T-helper 1 cell treated with Interleukin-12 subunit alpha and Interleukin-12 subunit beta and Interleukin-4 antibody, amounts not matched to agents 30 μg/mL and 1 μg/mL, for 36 hours (primary cell): ENCODE results near the gene ZNF136.

Experiments
- H3K27ac Mint-ChIP-seq: one replicate; pipeline ENCODE4 v1.8.0; 2021; ENCODE audit warnings: mild to moderate bottlenecking, mixed read lengths
- H3K27me3 Mint-ChIP-seq: one replicate; pipeline ENCODE4 v1.8.0; 2021; ENCODE audit warnings: low read depth, mixed read lengths
- H3K36me3 Mint-ChIP-seq: one replicate; pipeline ENCODE4 v1.8.0; 2021; ENCODE audit warnings: low read depth, mixed read lengths
- H3K4me1 Mint-ChIP-seq: one replicate; pipeline ENCODE4 v1.8.0; 2021; ENCODE audit warnings: low read depth, mixed read lengths
- H3K4me3 Mint-ChIP-seq: one replicate; pipeline ENCODE4 v1.8.0; 2021; ENCODE audit warnings: mild to moderate bottlenecking, moderate library complexity, mixed read lengths
- H3K9me3 Mint-ChIP-seq: one replicate; pipeline ENCODE4 v1.8.0; 2021; ENCODE audit warnings: mixed read lengths

The ZNF136 gene

GRCh38 chr19:12156223-12157058 is 6.5 kb upstream of the ZNF136 start, which contains the start of gene ZNF625:
Gene ZNF625, minus strand, starts transcription at chr19:12156734. Its CDS starts 176 bp downstream, at chr19:12156558.
- H3K4me1 Mint-ChIP-seq: peaks cover 13% of the 10 kb centered on the region
- peaks cover 9% of the 10 kb centered on the region for H3K9me3 Mint-ChIP-seq
- H3K4me3 Mint-ChIP-seq: peak within 1 kb of the TSS; percentile 84
- peaks cover 14% of the 10 kb centered on the region for H3K36me3 Mint-ChIP-seq
- peak within 1 kb of the TSS; percentile 67 for H3K27ac Mint-ChIP-seq
- peaks cover 3% of the 10 kb centered on the region for H3K27me3 Mint-ChIP-seq

- Mint-ChIP-seq H3K4me3 (no peak overlapping the region), H3K9me3 (no peaks in the 10 kb centered on the region), H3K27me3 (peaks cover 3% of the 10 kb centered on the region), H3K36me3 (peaks cover 10% of the 10 kb centered on the region), H3K4me1 (peaks cover 26% of the 10 kb centered on the region), H3K27ac (no peak overlapping the region)
These were observed 3.0 kb upstream of the ZNF136 start for GRCh38 chr19:12159773-12160414.

GRCh38 chr19:12162513-12162881 is 399 bp upstream of the ZNF136 start:
- Mint-ChIP-seq H3K27me3 (no peaks in the 10 kb centered on the region), H3K4me3 (peak overlapping the region; percentile 87), H3K4me1 (peaks cover 25% of the 10 kb centered on the region), H3K36me3 (peaks cover 24% of the 10 kb centered on the region), H3K27ac (peak overlapping the region; percentile 93), H3K9me3 (no peaks in the 10 kb centered on the region)

- Mint-ChIP-seq H3K36me3 (peaks cover 33% of the 10 kb centered on the region), H3K27ac (peak overlapping the region; percentile 94), H3K4me1 (peaks cover 25% of the 10 kb centered on the region), H3K27me3 (no peaks in the 10 kb centered on the region), H3K9me3 (peaks cover 2% of the 10 kb centered on the region), H3K4me3 (peak overlapping the region; percentile 97)
These were observed 930 bp downstream of the ZNF136 start for GRCh38 chr19:12163826-12164225.

- Mint-ChIP-seq H3K27me3 (no peaks in the 10 kb centered on the region), H3K4me3 (no peak overlapping the region), H3K9me3 (peaks cover 10% of the 10 kb centered on the region), H3K36me3 (peaks cover 50% of the 10 kb centered on the region), H3K4me1 (peaks cover 25% of the 10 kb centered on the region), H3K27ac (peak overlapping the region; percentile 46)
These were observed 3.7 kb downstream of the ZNF136 start for GRCh38 chr19:12166626-12167025.

- Mint-ChIP-seq H3K27me3 (no peaks in the 10 kb centered on the region), H3K4me1 (no peaks in the 10 kb centered on the region), H3K27ac (no peak overlapping the region), H3K9me3 (peaks cover 67% of the 10 kb centered on the region), H3K4me3 (no peak overlapping the region), H3K36me3 (peaks cover 76% of the 10 kb centered on the region)
These were observed 17.5 kb downstream of the ZNF136 start for GRCh38 chr19:12180377-12180776.

- peaks cover 83% of the 10 kb centered on the region for H3K9me3 Mint-ChIP-seq
- no peak overlapping the region for H3K27ac Mint-ChIP-seq
- no peak overlapping the region for H3K4me3 Mint-ChIP-seq
- no peaks in the 10 kb centered on the region for H3K27me3 Mint-ChIP-seq
- peaks cover 87% of the 10 kb centered on the region for H3K36me3 Mint-ChIP-seq
- H3K4me1 Mint-ChIP-seq: no peaks in the 10 kb centered on the region
These were observed 24.7 kb downstream of the ZNF136 start for GRCh38 chr19:12187625-12188024.

- peak overlapping the region; percentile 17 for H3K4me3 Mint-ChIP-seq
- peaks cover 4% of the 10 kb centered on the region for H3K4me1 Mint-ChIP-seq
- no peak overlapping the region for H3K27ac Mint-ChIP-seq
- H3K36me3 Mint-ChIP-seq: peaks cover 42% of the 10 kb centered on the region
- H3K9me3 Mint-ChIP-seq: peaks cover 63% of the 10 kb centered on the region
- no peaks in the 10 kb centered on the region for H3K27me3 Mint-ChIP-seq
These were observed 32.2 kb downstream of the ZNF136 start for GRCh38 chr19:12194827-12195731.

- H3K36me3 Mint-ChIP-seq: peaks cover 22% of the 10 kb centered on the region
- H3K27ac Mint-ChIP-seq: no peak overlapping the region
- peaks cover 4% of the 10 kb centered on the region for H3K4me1 Mint-ChIP-seq
- no peaks in the 10 kb centered on the region for H3K27me3 Mint-ChIP-seq
- no peak overlapping the region for H3K4me3 Mint-ChIP-seq
- H3K9me3 Mint-ChIP-seq: peaks cover 53% of the 10 kb centered on the region
These were observed 35.2 kb downstream of the ZNF136 start for GRCh38 chr19:12198136-12198535.

GRCh38 chr19:12199757-12200419 is 37.0 kb downstream of the ZNF136 start:
- Mint-ChIP-seq H3K36me3 (peaks cover 12% of the 10 kb centered on the region), H3K4me3 (no peak overlapping the region), H3K9me3 (peaks cover 53% of the 10 kb centered on the region), H3K27me3 (no peaks in the 10 kb centered on the region), H3K27ac (no peak overlapping the region), H3K4me1 (peaks cover 4% of the 10 kb centered on the region)

- H3K27ac Mint-ChIP-seq: no peak overlapping the region
- peaks cover 57% of the 10 kb centered on the region for H3K9me3 Mint-ChIP-seq
- no peaks in the 10 kb centered on the region for H3K27me3 Mint-ChIP-seq
- H3K4me3 Mint-ChIP-seq: no peak overlapping the region
- no peaks in the 10 kb centered on the region for H3K4me1 Mint-ChIP-seq
- peaks cover 15% of the 10 kb centered on the region for H3K36me3 Mint-ChIP-seq
These were observed 39.4 kb downstream of the ZNF136 start for GRCh38 chr19:12202250-12202649.

GRCh38 chr19:12205296-12205695 is 42.4 kb downstream of the ZNF136 start:
- Mint-ChIP-seq H3K9me3 (peaks cover 69% of the 10 kb centered on the region), H3K27me3 (no peaks in the 10 kb centered on the region), H3K4me1 (no peaks in the 10 kb centered on the region), H3K36me3 (peaks cover 16% of the 10 kb centered on the region), H3K27ac (no peak overlapping the region), H3K4me3 (no peak overlapping the region)

- H3K9me3 Mint-ChIP-seq: peaks cover 71% of the 10 kb centered on the region
- no peaks in the 10 kb centered on the region for H3K27me3 Mint-ChIP-seq
- H3K4me3 Mint-ChIP-seq: no peak overlapping the region
- no peak overlapping the region for H3K27ac Mint-ChIP-seq
- H3K4me1 Mint-ChIP-seq: no peaks in the 10 kb centered on the region
- H3K36me3 Mint-ChIP-seq: peaks cover 16% of the 10 kb centered on the region
These were observed 45.3 kb downstream of the ZNF136 start for GRCh38 chr19:12208221-12208620.

GRCh38 chr19:12217332-12217731 is 54.4 kb downstream of the ZNF136 start:
- Mint-ChIP-seq H3K27me3 (no peaks in the 10 kb centered on the region), H3K4me1 (no peaks in the 10 kb centered on the region)

More at GRCh38 chr19:12217332-12217731, 54.4 kb downstream of the ZNF136 start:
- Mint-ChIP-seq H3K4me3 (no peak overlapping the region), H3K9me3 (peaks cover 74% of the 10 kb centered on the region), H3K36me3 (peaks cover 5% of the 10 kb centered on the region), H3K27ac (no peak overlapping the region)
